Activated T-helper 17 cell treated with anti-CD3 and anti-CD28 coated beads, Interleukin-2, amount 50 U/mL, for 72 hours (primary cell): ENCODE data around the gene HOXA3. TPM values are rescaled to one million over a fixed set of nuclear protein-coding genes. Genes with fewer than 3 reads are reported as not detected.

Experiments used
- ATAC-seq: fragments of 150-1000 bp; cut with Tn5 transposase; replicated peaks from 2 replicates; pipeline ENCODE4 v1.10.0; 2021; ENCODE audit warnings: mild to moderate bottlenecking, moderate library complexity
- H3K27ac Mint-ChIP-seq: one replicate; pipeline ENCODE4 v1.8.0; 2022; ENCODE audit warnings: mixed read lengths
- H3K27me3 Mint-ChIP-seq: one replicate; pipeline ENCODE4 v1.8.0; 2022; ENCODE audit warnings: mixed read lengths
- H3K36me3 Mint-ChIP-seq: one replicate; pipeline ENCODE4 v1.8.0; 2022; ENCODE audit warnings: low read depth, mild to moderate bottlenecking, mixed read lengths
- H3K4me1 Mint-ChIP-seq: one replicate; pipeline ENCODE4 v1.8.0; 2022; ENCODE audit warnings: mixed read lengths
- H3K4me3 Mint-ChIP-seq: one replicate; pipeline ENCODE4 v1.8.0; 2022; ENCODE audit warnings: mild to moderate bottlenecking, mixed read lengths
- H3K9me3 Mint-ChIP-seq: one replicate; pipeline ENCODE4 v1.8.0; 2022; ENCODE audit warnings: mixed read lengths
- total RNA-seq, 2 donors: library from RNA; stranded (reverse); gene quantifications; one replicate each; pipeline ENCODE4 v1.2.3, GENCODE V29; 2022

The HOXA3 gene
- total RNA-seq, 2 donors from 2014 or later, result not detected

DNA sequence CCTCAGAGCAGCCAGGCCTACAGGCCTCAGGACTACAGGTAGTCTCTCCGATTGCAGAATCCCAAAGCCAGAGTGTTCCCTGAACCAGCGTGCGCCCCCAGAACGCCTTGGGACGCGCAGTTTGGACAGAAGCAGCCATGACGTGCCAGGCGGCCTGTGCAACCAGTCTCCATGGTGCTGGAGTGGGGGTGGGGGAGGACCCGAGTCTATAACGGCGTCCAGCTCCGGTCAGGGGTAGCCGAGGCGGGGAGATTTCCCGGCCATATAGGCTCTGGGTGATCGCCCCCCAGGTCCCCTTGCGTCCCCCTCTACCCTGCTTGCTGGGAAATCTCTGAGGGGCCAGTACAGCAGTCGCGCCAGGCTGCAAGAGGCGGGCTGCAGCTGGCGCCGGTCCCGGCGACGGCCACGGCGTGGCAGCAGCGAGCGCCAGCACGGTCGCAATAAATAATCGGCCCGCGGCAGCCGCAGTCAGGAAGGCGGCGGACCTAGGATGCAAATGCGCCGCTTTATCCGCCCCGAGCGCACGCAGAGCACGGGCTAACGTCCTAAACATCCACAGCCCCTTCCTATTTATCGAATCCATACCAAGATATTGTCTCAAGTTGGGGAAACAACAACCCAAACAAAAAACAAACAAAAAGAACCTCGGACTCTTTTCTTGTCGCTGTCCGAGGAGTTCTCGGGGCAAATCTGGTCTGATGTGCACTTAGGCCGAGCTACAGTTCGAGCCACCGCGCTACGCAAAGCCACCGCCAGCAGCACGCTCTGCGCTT lies 1.6 kb downstream of the HOXA3 start:
- ATAC-seq, result peak; percentile 88

DNA sequence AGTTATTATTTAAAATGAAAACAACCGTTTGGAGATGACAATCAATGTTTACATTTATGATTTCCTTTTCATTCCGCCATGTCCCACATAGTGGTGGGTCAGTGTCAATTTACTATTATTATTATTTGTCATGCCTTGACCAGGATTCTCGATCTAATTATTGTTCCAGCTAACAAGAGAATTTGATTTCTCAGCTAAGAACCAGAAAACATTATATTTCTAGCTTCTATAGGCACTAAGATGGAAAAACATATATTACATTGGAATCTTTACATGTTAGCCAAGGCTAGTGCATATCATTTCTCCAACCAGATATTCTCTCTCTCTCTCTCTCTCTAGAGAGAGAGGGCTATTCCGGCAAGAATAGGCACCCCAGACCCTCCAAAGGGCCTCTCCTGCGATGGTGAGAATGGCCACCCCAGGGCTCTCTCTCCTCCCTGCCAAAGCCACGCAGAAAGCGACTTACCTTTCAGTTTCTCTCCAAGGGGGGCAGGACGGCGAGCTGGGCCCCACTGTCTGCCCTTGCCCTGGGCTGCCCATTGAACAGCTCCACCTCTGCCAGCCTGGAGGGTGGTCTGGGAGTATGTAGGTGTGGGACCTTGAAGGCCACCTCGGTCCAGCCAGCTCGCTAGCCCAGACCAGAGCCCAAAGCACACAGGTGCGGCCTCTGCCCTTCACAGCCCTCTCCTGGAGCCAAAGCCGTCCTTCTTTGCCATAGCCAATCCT lies 2.4 kb downstream of the HOXA3 start:
- Mint-ChIP-seq H3K4me1 (peaks cover 15% of the 10 kb centered on the region), H3K36me3 (peaks cover 10% of the 10 kb centered on the region), H3K4me3 (peak overlapping the region; percentile 68), H3K9me3 (no peaks in the 10 kb centered on the region), H3K27me3 (peaks cover 65% of the 10 kb centered on the region), H3K27ac (no peak overlapping the region)
- no peak for ATAC-seq

More for the DNA sequence above, 1.6 kb downstream of the HOXA3 start:
- H3K27me3 Mint-ChIP-seq, result peaks cover 66% of the 10 kb centered on the region
- peaks cover 11% of the 10 kb centered on the region for H3K36me3 Mint-ChIP-seq
- peak overlapping the region; percentile 68 for H3K4me3 Mint-ChIP-seq
- H3K27ac Mint-ChIP-seq, result no peak overlapping the region
- peaks cover 16% of the 10 kb centered on the region for H3K4me1 Mint-ChIP-seq
- no peaks in the 10 kb centered on the region for H3K9me3 Mint-ChIP-seq

DNA sequence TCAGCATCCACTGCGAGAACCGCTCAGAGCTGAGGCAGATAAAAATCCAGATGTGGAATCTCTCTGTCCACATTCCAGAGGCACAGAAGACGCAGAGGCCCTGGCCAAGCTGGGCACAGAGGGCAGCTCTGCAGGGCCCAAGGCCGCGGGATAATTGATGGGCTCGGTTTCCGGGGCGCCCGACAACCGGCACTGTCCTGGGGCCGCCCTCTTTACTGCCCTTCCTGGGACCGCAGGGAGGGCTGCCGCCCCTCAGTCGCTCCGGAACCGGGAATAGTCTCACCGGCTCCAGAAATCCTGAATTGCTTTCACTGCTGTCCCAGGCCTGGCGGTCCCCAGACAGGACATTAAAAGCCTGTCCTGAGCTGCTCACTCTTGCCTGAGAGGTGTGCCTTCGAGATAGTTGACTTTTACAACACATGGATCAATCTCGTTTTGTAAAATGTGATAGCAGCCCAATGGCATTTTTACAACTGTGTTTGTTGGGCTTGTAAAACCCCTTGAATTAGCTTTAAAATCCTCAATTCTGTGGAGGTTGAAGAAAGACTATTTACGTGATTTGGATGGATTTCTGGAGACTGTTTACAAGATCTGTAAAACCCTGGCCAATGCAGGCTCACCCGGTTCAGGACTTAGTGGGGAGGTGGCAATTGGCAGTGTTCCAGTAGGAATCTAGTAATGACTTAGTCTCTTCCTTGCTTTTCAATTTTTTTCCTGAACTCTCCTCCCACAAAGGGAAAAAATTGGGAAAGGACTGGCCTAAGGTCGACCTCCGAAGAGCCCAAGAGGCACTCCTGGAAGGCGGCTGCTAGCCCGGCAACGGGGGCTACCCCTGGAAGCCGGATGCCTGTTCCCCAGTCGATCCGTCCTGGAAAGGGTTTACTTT lies 3.4 kb downstream of the HOXA3 start:
- no peaks in the 10 kb centered on the region for H3K9me3 Mint-ChIP-seq
- peaks cover 5% of the 10 kb centered on the region for H3K36me3 Mint-ChIP-seq
- no peak overlapping the region for H3K27ac Mint-ChIP-seq
- ATAC-seq, result no peak
- H3K4me3 Mint-ChIP-seq, result no peak overlapping the region
- peaks cover 7% of the 10 kb centered on the region for H3K4me1 Mint-ChIP-seq
- peaks cover 57% of the 10 kb centered on the region for H3K27me3 Mint-ChIP-seq

GRCh38 chr7:27148031-27148755 lies 4.2 kb downstream of the HOXA3 start:
- Mint-ChIP-seq H3K9me3 (no peaks in the 10 kb centered on the region), H3K4me3 (peak overlapping the region; percentile 38), H3K27ac (no peak overlapping the region), H3K27me3 (peaks cover 49% of the 10 kb centered on the region), H3K4me1 (peaks cover 7% of the 10 kb centered on the region), H3K36me3 (no peaks in the 10 kb centered on the region)
- no peak for ATAC-seq

DNA sequence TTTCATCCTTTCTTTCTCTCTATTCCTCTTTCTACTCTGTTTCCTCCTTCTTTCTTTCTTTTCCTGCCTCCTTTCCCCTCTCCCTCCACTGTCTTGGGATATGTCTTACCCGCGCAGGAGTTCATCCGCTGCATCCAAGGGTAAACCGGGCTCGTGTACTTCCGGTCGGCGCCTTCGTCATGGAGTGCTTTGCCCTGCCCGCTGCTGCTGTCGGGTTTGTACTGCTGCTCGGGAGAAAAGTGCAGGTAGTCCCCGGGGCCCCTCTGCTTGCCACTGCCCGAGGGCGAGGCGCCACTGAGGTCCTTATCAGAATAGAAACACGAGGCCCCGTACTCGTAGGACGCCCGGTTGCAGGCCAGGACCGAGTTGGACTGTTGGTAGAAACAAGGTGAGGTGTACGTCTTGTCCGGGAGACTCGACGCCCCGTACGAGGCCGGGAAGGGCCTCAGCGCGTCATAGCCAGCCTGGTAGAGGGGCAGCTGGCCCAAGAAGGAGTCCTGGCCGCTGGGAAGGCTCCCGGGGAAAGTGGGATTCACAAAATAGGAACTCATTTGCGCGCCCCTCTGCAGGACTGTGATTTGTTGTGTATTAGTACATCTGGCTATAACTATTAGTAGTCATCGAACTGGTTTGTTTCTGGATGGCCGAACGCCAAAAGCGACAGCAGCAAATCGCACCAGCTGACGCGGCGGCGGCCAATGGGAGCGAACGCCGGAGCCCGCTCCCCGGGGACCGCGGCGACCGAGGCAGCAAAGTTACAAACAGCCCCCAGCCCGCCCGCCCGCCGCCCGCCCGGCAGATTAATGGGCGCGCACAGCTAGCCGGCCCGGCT lies 5.0 kb downstream of the HOXA3 start, which contains the start of gene HOXA6:
TSS of gene HOXA6 (minus strand) at position 576 of the 832 bp plus-strand sequence. CDS start at position 551, 25 bp downstream.
- Mint-ChIP-seq H3K4me3 (peak within 1 kb of the TSS; percentile 38), H3K27me3 (peaks cover 50% of the 10 kb centered on the region), H3K9me3 (no peaks in the 10 kb centered on the region), H3K27ac (no peak within 1 kb of the TSS), H3K4me1 (peaks cover 7% of the 10 kb centered on the region), H3K36me3 (no peaks in the 10 kb centered on the region)
- ATAC-seq, result no peak

- ATAC-seq, result no peak
- H3K36me3 Mint-ChIP-seq, result no peaks in the 10 kb centered on the region
- H3K27me3 Mint-ChIP-seq, result peaks cover 46% of the 10 kb centered on the region
- peaks cover 4% of the 10 kb centered on the region for H3K4me1 Mint-ChIP-seq
- H3K27ac Mint-ChIP-seq, result no peak overlapping the region
- no peak overlapping the region for H3K4me3 Mint-ChIP-seq
- H3K9me3 Mint-ChIP-seq, result no peaks in the 10 kb centered on the region
These were observed 5.7 kb downstream of the HOXA3 start for GRCh38 chr7:27146491-27147198.

DNA sequence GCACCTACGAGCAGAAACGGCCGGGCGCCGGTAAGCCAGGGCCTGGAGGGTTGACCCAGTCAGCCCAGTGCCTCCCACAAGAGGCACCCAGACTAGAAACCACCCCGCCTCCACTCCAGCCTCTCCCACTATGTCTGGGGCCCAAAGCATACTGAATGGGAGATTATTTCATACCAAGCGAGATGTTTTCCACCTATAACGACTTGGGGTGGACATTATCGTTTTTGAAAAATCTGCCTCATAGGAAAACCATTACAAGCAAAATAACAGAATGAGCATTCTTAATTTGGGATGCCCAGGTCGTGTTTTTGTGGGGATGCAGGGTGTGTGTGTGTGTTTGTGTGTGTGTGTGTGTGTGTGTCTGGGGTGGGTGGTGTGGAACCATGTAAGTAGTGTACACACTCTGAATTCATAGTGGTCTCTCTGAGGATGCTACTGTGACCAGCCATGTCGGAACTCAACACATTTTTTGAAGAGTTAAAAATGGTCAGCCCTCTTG lies 6.4 kb downstream of the HOXA3 start:
- no peak overlapping the region for H3K4me3 Mint-ChIP-seq
- H3K9me3 Mint-ChIP-seq, result no peaks in the 10 kb centered on the region
- H3K4me1 Mint-ChIP-seq, result no peaks in the 10 kb centered on the region
- ATAC-seq, result no peak
- no peaks in the 10 kb centered on the region for H3K36me3 Mint-ChIP-seq
- no peak overlapping the region for H3K27ac Mint-ChIP-seq
- H3K27me3 Mint-ChIP-seq, result peaks cover 41% of the 10 kb centered on the region

- Mint-ChIP-seq H3K4me3 (no peak overlapping the region), H3K9me3 (no peaks in the 10 kb centered on the region), H3K4me1 (no peaks in the 10 kb centered on the region), H3K36me3 (no peaks in the 10 kb centered on the region), H3K27me3 (peaks cover 40% of the 10 kb centered on the region), H3K27ac (no peak overlapping the region)
- no peak for ATAC-seq
These were observed 7.0 kb downstream of the HOXA3 start for GRCh38 chr7:27145165-27145913.

DNA sequence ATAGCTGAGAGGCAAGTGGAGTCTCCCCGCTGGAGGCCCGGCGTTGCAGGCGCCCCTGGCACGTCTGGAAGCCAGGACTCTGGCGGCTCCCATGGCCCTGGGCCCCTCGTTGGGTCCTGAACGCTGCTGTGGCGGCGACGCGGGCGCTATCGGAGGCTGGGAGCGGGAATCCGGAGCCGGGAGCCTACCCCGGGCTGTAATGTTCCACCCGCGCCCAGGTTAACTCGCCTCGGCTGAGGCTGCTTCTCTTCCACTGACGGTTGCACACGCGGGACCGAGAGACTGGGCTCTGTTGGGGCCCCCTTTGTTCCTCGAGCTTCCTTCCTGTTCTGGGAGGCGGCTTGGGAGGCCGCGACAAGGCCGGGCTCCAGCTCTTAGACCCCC lies 7.6 kb downstream of the HOXA3 start:
- no peak for ATAC-seq
- Mint-ChIP-seq H3K4me3 (no peak overlapping the region), H3K4me1 (no peaks in the 10 kb centered on the region), H3K36me3 (no peaks in the 10 kb centered on the region), H3K27me3 (peaks cover 35% of the 10 kb centered on the region), H3K9me3 (no peaks in the 10 kb centered on the region), H3K27ac (no peak overlapping the region)

GRCh38 chr7:27143950-27144780 lies 8.2 kb downstream of the HOXA3 start:
- ATAC-seq, result no peak
- H3K27ac Mint-ChIP-seq, result no peak overlapping the region
- no peaks in the 10 kb centered on the region for H3K36me3 Mint-ChIP-seq
- no peak overlapping the region for H3K4me3 Mint-ChIP-seq
- H3K27me3 Mint-ChIP-seq, result peaks cover 34% of the 10 kb centered on the region
- H3K4me1 Mint-ChIP-seq, result no peaks in the 10 kb centered on the region
- no peaks in the 10 kb centered on the region for H3K9me3 Mint-ChIP-seq

DNA sequence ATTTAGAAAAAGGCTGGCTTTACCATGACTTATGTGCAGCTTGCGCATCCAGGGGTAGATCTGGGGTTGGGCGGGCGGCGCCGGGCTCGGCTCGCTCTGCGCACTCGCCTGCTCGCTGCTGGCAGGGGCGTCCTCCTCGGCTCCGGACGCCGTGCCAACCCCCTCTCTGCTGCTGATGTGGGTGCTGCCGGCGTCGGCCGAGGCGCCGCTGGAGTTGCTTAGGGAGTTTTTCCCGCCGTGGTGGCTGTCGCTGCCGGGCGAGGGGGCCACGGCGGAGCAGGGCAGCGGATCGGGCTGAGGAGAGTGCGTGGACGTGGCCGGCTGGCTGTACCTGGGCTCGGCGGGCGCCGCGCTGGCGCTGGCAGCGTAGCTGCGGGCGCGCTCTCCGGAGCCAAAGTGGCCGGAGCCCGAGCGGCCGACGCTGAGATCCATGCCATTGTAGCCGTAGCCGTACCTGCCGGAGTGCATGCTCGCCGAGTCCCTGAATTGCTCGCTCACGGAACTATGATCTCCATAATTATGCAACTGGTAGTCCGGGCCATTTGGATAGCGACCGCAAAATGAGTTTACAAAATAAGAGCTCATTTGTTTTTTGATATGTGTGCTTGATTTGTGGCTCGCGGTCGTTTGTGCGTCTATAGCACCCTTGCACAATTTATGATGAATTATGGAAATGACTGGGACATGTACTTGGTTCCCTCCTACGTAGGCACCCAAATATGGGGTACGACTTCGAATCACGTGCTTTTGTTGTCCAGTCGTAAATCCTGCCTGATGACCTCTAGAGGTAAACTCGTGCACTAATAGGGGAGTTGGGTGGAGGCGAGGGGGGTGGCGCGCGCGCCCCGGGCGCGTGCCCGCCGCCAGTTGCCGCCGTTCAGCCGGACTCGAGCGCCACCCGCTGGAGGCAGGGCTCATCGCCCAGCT lies 9.1 kb downstream of the HOXA3 start, which contains the start of gene HOXA5:
TSS of gene HOXA5 (minus strand) at position 659 of the 927 bp plus-strand sequence. CDS start at position 585, 74 bp downstream.
- Mint-ChIP-seq H3K36me3 (no peaks in the 10 kb centered on the region), H3K9me3 (no peaks in the 10 kb centered on the region), H3K27ac (no peak within 1 kb of the TSS), H3K27me3 (peaks cover 31% of the 10 kb centered on the region), H3K4me3 (no peak within 1 kb of the TSS), H3K4me1 (no peaks in the 10 kb centered on the region)
- ATAC-seq, result no peak
